Activated naive CD4-positive, alpha-beta T cell treated with anti-CD3 and anti-CD28 coated beads, Interleukin-2, amount 50 U/mL, for 24 hours (primary cell): ENCODE results near the gene EFEMP2.

ENCODE experiments used
- H3K27ac Mint-ChIP-seq: one replicate; pipeline ENCODE4 v1.8.0; 2021; ENCODE audit warnings: mild to moderate bottlenecking, mixed read lengths
- H3K27me3 Mint-ChIP-seq: one replicate; pipeline ENCODE4 v1.8.0; 2021; ENCODE audit warnings: mixed read lengths
- H3K36me3 Mint-ChIP-seq: one replicate; pipeline ENCODE4 v1.8.0; 2021; ENCODE audit warnings: mixed read lengths
- H3K4me1 Mint-ChIP-seq: one replicate; pipeline ENCODE4 v1.8.0; 2021; ENCODE audit warnings: mixed read lengths
- H3K4me3 Mint-ChIP-seq: one replicate; pipeline ENCODE4 v1.8.0; 2021; ENCODE audit warnings: mild to moderate bottlenecking, mixed read lengths
- H3K9me3 Mint-ChIP-seq: one replicate; pipeline ENCODE4 v1.8.0; 2021; ENCODE audit warnings: mixed read lengths

Gene EFEMP2

GRCh38 chr11:65817312-65817834 is 55.2 kb downstream of the EFEMP2 start:
- Mint-ChIP-seq H3K4me1 (peaks cover 19% of the 10 kb centered on the region), H3K4me3 (peak overlapping the region; percentile 88), H3K27ac (peak overlapping the region; percentile 89), H3K9me3 (no peaks in the 10 kb centered on the region), H3K36me3 (no peaks in the 10 kb centered on the region), H3K27me3 (no peaks in the 10 kb centered on the region)

- no peak overlapping the region for H3K27ac Mint-ChIP-seq
- H3K9me3 Mint-ChIP-seq, result no peaks in the 10 kb centered on the region
- peak overlapping the region; percentile 47 for H3K4me3 Mint-ChIP-seq
- no peaks in the 10 kb centered on the region for H3K27me3 Mint-ChIP-seq
- H3K36me3 Mint-ChIP-seq, result no peaks in the 10 kb centered on the region
- peaks cover 19% of the 10 kb centered on the region for H3K4me1 Mint-ChIP-seq
These were observed 55.9 kb downstream of the EFEMP2 start for GRCh38 chr11:65816696-65817095.
